CD4-positive, alpha-beta T cell treated with Interleukin-6 at 100 ng/mL for 8 hours (primary cell): ENCODE measurements around the gene RXFP3.

Source experiments
- DNase-seq: peaks from one replicate; pipeline ENCODE4 v3.0.0-alpha.2; 2020; ENCODE audit warnings: mixed read lengths, low spot score

The RXFP3 gene

DNA sequence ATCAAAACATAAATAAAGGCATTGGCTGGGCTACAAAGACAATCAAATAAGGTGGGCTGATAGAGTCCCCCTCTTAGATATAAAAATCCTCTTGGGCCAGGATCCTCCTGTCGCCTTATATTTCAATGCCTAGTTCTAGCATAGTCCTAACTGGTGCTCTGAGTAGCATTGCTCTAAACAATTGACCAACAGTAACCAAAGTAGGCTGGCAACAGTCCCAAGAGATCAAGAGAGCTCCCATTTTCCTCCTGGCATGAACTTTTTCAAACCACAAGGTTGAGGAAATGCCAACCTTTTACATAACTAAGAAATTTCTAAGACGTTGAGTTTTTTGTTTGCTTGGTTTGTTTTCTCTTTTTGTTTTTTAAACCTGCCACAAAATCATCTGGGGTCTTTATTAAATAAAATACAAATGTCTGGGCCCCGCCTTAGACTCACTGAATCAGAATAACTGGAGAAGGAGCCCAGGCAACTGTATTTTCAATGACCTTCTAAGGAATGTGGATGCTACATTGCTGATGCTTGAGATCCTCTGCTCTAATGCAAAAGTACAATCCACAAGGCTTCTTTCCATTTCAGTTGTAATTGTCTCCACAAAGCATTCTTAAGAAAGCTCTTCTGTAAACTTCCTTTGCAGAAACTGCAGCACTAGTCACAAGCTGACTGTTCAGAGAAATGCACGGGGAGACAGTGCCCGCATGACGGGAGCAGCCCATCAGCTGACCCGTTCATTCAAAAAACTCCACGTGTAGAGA, 45.4 kb downstream of the RXFP3 start:
- DNase-seq: no peak

- no peak for DNase-seq
Observed at GRCh38 chr5:33984178-33984577, 48.0 kb downstream of the RXFP3 start.

DNA sequence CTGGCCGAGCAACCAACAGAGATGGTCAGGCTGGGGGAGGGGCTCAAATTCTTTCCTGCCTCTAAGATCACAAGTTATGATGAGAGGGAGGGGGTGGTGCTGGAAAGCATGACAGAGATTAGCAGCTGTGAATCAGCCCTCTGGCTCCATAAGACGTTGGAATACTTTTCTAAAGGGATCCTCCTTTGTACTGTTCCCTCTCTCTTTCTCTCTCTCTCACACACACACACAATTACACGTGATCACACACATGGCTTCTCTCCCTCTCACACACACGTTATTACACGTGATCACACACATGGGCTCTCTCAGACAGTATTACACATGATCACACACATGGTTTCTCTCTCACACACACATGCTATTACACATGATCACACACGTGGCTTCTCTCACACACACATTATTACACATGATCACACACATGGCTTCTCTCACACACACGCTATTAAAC, 48.5 kb downstream of the RXFP3 start, which contains the start of gene SLC45A2:
SLC45A2 (minus strand) TSS at position 23 of the 454 bp plus-strand sequence. CDS start 110 bp downstream, outside the sequence.
- no peak for DNase-seq

- no peak for DNase-seq
Observed at GRCh38 chr5:33985447-33985846, 49.3 kb downstream of the RXFP3 start.
